ENCODE measurements around the gene ZNF177.
A peak's percentile ranks its signal among the peaks of the same experiment; 100 is the strongest.
"Not testable (repeated sequence)": the region's sequence is repeated elsewhere in the genome, so short reads cannot be mapped to it uniquely, and the experiment has no call there.

ZNF177 gene

GRCh38 chr19:9362905-9363304 is at the start of gene ZNF177:
TSS of gene ZNF177 (plus strand) at chr19:9363013. CDS start at chr19:9378312, 15,299 bp downstream.
- no peak within 1 kb of the TSS for H3K27ac ChIP-seq
- TF ChIP-seq CTCF (conservative IDR thresholded peaks at IDR 0.05): no peak
- TF ChIP-seq ZFX (IDR thresholded peaks at IDR 0.05): no peak

GRCh38 chr19:9313756-9314155 is 49.1 kb upstream of the ZNF177 start:
- no peak overlapping the region for H3K27ac ChIP-seq
- TF ChIP-seq CTCF (conservative IDR thresholded peaks at IDR 0.05): no peak
- no peak for TF ChIP-seq ZFX (IDR thresholded peaks at IDR 0.05)

GRCh38 chr19:9321338-9321737 is 41.5 kb upstream of the ZNF177 start:
- TF ChIP-seq ZFX (IDR thresholded peaks at IDR 0.05) (no peak), CTCF (conservative IDR thresholded peaks at IDR 0.05) (no peak)

GRCh38 chr19:9321756-9322155 is 41.1 kb upstream of the ZNF177 start:
- not testable (repeated sequence) for H3K27ac ChIP-seq

More at GRCh38 chr19:9321338-9321737, 41.5 kb upstream of the ZNF177 start:
- H3K27ac ChIP-seq: no peak overlapping the region

GRCh38 chr19:9322201-9322600 is 40.6 kb upstream of the ZNF177 start:
- not testable (repeated sequence) for H3K27ac ChIP-seq

GRCh38 chr19:9323557-9323918 is 39.3 kb upstream of the ZNF177 start:
- H3K27ac ChIP-seq: peak overlapping the region; percentile 82
- TF ChIP-seq CTCF (conservative IDR thresholded peaks at IDR 0.05): no peak
- no peak for TF ChIP-seq ZFX (IDR thresholded peaks at IDR 0.05)

GRCh38 chr19:9323919-9324583 is 38.8 kb upstream of the ZNF177 start, which contains the start of gene ZNF559:
TSS of gene ZNF559 (plus strand) at chr19:9324179. CDS start at chr19:9338550, 14,371 bp downstream.
- TF ChIP-seq ZFX (IDR thresholded peaks at IDR 0.05) (peak; percentile 60), CTCF (conservative IDR thresholded peaks at IDR 0.05) (peak; percentile 43)
- peak within 1 kb of the TSS; percentile 82 for H3K27ac ChIP-seq

GRCh38 chr19:9324584-9324962 is 38.2 kb upstream of the ZNF177 start:
- peak overlapping the region; percentile 82 for H3K27ac ChIP-seq
- no peak for TF ChIP-seq ZFX (IDR thresholded peaks at IDR 0.05)
- no peak for TF ChIP-seq CTCF (conservative IDR thresholded peaks at IDR 0.05)
